HEK293 (cell line): ENCODE data around the gene XYLB.
"Not testable (repeated sequence)": the region's sequence is repeated elsewhere in the genome, so short reads cannot be mapped to it uniquely, and the experiment has no call there.

ENCODE experiments used
- CTCF ChIA-PET: fragments of 350-600 bp; formaldehyde crosslinking; extraction: SDS; loops from one replicate; lab custom pipeline; 2021; ENCODE audit warnings: antibody characterized with exemption; lab: Yijun Ruan, JAX
- POLR2A ChIA-PET: fragments of 300-600 bp; formaldehyde crosslinking; extraction: SDS; loops from one replicate; lab custom pipeline; 2020; ENCODE audit warnings: antibody characterized with exemption, inconsistent platforms; lab: Yijun Ruan, JAX
- H3K27ac ChIP-seq: fragments of 200-500 bp; sonication (Bioruptor generic); 2 replicates; pipeline ENCODE4 v1.5.1; 2014; ENCODE audit warnings: low read depth, low read length, control low read depth, inconsistent platforms; ENCODE audit errors: extremely low read depth
- H3K36me3 ChIP-seq, 2 experiments: fragments of 200-500 bp in 1 of 2; sonication (Bioruptor generic) in 1 of 2; 1 replicate in 1 of 2; 2 replicates in 1 of 2; pipeline ENCODE4 v1.5.1; 2014 to 2017; ENCODE audit warnings: inconsistent platforms in 2 of 2, low read length in 2 of 2; ENCODE audit not compliant: control insufficient read depth in 2 of 2, insufficient read depth in 1 of 2
- H3K4me1 ChIP-seq: fragments of 200-500 bp; sonication (Bioruptor generic); 2 replicates; pipeline ENCODE4 v1.5.1; 2014; ENCODE audit warnings: mild to moderate bottlenecking, low read length, inconsistent platforms; ENCODE audit not compliant: control insufficient read depth, insufficient read depth
- H3K4me3 ChIP-seq: 2 replicates; pipeline ENCODE4 v1.5.1; 2011; ENCODE audit warnings: low read depth, mild to moderate bottlenecking, control low read depth, low read length, moderate library complexity
- H3K9me3 ChIP-seq: fragments of 200-500 bp; sonication (Bioruptor generic); 2 replicates; pipeline ENCODE4 v1.5.1; 2014; ENCODE audit warnings: low read depth, low read length, inconsistent platforms; ENCODE audit not compliant: control insufficient read depth, insufficient read depth
- BCL11B ChIP-seq: fragments of 450-650 bp; formaldehyde crosslinking; IDR thresholded peaks from 2 replicates; pipeline ENCODE4 v1.5.1; 2016; ENCODE audit warnings: low read depth, missing biosample characterization, missing genetic modification characterization
- CTCF ChIP-seq: fragments of 450-650 bp; formaldehyde crosslinking; IDR thresholded peaks from 2 replicates; pipeline ENCODE4 v1.5.1; 2016; ENCODE audit warnings: missing biosample characterization, missing genetic modification characterization
- SETDB1 ChIP-seq: IDR thresholded peaks from one replicate; pipeline ENCODE4 v1.6.1; 2017; ENCODE audit warnings: mild to moderate bottlenecking, low read length, moderate library complexity, mixed read lengths; ENCODE audit not compliant: insufficient read length
- TCF7L2 ChIP-seq: IDR thresholded peaks from 2 replicates; pipeline ENCODE4 v1.6.1; 2011; ENCODE audit warnings: low read depth, mild to moderate bottlenecking, inconsistent platforms, low read length, moderate library complexity, borderline replicate concordance
- ZNF19 ChIP-seq: fragments of 450-650 bp; formaldehyde crosslinking; IDR thresholded peaks from 2 replicates; pipeline ENCODE4; 2016; ENCODE audit warnings: missing biosample characterization, missing genetic modification characterization, low read depth
- ZNF585B ChIP-seq: fragments of 450-650 bp; formaldehyde crosslinking; IDR thresholded peaks from 2 replicates; pipeline ENCODE4 v1.5.1; 2016; ENCODE audit warnings: missing biosample characterization, missing genetic modification characterization
- ZNF600 ChIP-seq: fragments of 450-650 bp; formaldehyde crosslinking; IDR thresholded peaks from 2 replicates; pipeline ENCODE4 v1.5.1; 2016; ENCODE audit warnings: missing biosample characterization, missing genetic modification characterization
- ZNF626 ChIP-seq: fragments of 450-650 bp; sonication (Bioruptor Pico); formaldehyde crosslinking; IDR thresholded peaks from 2 replicates; pipeline ENCODE4 v1.5.1; 2018; ENCODE audit warnings: missing biosample characterization, missing genetic modification characterization, inconsistent platforms
- ZNF707 ChIP-seq: fragments of 450-650 bp; formaldehyde crosslinking; IDR thresholded peaks from 2 replicates; pipeline ENCODE4 v1.5.1; 2016; ENCODE audit warnings: missing biosample characterization, missing genetic modification characterization
- TF ChIP-seq, protein P1 (sequence below): fragments of 450-650 bp; formaldehyde crosslinking; IDR thresholded peaks from 2 replicates; pipeline ENCODE4 v1.5.1; 2016; ENCODE audit warnings: missing biosample characterization, missing genetic modification characterization

The XYLB gene

GRCh38 chr3:38421679-38422336 lies 75.2 kb downstream of the XYLB start (continued):
- no peak for TF ChIP-seq TCF7L2

DNA sequence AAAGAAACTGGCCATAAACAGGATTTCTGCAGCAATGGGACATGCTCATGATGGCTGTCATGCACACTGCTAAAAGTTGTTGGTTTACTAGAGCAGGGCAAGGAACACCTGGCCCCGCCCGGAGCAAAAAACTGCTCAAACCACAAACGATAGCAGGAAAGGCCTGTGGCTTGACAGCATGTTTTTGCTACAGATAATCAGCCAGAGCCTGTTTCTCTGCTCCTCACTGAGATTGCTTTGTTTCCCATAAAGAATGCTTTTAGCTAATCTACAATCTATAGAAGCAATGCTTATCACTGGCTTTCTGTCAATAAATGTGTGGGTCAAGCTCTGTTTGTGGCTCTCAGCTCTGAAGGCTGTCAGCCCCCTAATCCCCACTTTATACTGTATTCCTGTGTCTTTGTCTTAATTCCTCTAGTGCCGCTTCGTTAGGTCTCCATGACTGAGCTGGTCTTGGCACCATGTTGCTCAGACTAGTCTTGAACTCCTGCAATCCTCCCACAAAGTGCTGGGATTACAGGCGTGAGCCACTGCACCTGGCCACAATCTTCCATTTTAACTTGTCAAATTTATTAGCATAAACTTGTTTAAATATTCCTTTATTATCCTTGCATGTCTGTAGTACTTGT lies 80.3 kb downstream of the XYLB start:
- H3K27ac ChIP-seq, POLR2A ChIA-PET, CTCF ChIA-PET, H3K4me1 ChIP-seq, H3K4me3 ChIP-seq, H3K9me3 ChIP-seq, H3K36me3 ChIP-seq: not testable (repeated sequence)

GRCh38 chr3:38432871-38433658 lies 86.5 kb downstream of the XYLB start:
- H3K27ac ChIP-seq, CTCF ChIA-PET, POLR2A ChIA-PET, H3K36me3 ChIP-seq, H3K4me1 ChIP-seq, H3K4me3 ChIP-seq, H3K9me3 ChIP-seq: not testable (repeated sequence)
- peak; percentile 88 for TF ChIP-seq SETDB1
- 0 out of 2 replicates have a peak, but pooled peaks have one; percentile 34 for TF ChIP-seq ZNF626 (tag by site-specific recombination)
- TF ChIP-seq ZNF585B (tag by site-specific recombination), result peak; percentile 89

DNA sequence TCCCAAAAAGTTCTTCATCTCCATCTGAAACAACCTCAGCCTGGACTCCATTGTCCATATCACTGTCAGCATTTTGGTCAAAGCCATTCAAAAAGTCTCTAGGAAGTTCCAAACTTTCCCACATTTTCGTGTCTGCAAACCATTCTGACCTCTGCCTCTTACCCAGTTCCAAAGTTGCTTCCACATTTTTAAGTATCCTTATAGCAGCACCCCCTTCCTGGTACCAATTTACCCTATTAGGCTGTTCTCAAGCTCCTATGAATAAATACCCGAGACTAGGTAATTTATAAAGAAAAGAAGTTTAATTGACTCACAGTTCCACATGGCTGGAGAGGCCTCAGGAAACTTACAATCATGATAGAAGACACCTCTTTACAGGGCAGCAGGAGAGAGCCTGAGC lies 87.1 kb downstream of the XYLB start:
- H3K36me3 ChIP-seq, H3K27ac ChIP-seq, H3K4me1 ChIP-seq, POLR2A ChIA-PET, H3K4me3 ChIP-seq, CTCF ChIA-PET, H3K9me3 ChIP-seq: not testable (repeated sequence)
- TF ChIP-seq ZNF707, result 0 out of 2 replicates have a peak, but pooled peaks have one; percentile 29

DNA sequence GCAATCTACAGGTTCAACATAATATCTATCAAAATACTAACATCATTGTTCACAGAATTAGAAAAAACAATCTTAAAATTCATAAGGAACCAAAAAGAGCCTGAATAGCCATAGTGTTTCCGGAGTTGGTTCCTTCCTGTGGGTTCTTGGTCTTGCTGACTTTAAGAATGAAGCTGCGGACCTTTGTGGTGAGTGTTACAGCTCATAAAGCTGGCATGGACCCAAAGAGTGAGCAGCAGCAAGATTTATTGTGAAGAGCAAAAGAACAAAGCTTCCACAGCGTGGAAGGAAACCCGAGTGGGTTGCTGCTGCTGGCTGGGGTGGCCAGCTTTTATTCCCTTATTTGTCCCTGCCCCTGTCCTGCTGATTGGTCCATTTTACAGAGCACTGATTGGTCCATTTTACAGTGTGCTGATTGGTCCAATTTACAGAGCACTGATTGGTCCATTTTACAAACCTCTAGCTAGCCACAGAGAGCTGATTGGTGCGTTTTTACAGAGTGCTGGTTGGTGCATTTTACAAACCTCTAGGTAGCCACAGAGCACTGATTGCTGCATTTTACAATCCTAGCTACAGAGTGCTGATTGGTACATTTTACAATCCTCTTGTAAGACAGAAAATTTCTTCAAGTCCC lies 92.0 kb downstream of the XYLB start:
- CTCF ChIA-PET, H3K36me3 ChIP-seq, H3K27ac ChIP-seq, H3K4me3 ChIP-seq, H3K4me1 ChIP-seq, POLR2A ChIA-PET, H3K9me3 ChIP-seq: not testable (repeated sequence)

DNA sequence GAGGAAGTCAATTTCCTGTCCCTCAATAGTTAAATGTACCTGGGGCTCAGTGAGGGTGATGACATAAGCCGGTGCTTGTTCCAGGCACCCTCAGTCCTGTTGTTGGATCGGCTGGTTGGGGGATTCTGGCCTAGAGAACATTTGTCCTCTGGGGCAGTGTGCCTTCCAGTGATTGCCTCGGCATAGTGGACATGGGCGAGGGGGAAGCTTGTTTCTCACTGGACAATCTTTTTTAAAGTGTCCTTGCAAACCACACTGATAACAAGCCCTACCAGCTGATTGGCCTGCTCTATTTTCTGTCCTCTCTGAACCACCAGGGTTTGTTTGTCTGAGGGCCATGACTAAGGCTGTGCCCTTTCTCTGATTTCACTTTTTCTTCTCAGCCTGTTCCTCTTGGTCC lies 96.6 kb downstream of the XYLB start:
- H3K4me3 ChIP-seq, H3K4me1 ChIP-seq, H3K27ac ChIP-seq, H3K9me3 ChIP-seq, POLR2A ChIA-PET, CTCF ChIA-PET, H3K36me3 ChIP-seq: not testable (repeated sequence)

DNA sequence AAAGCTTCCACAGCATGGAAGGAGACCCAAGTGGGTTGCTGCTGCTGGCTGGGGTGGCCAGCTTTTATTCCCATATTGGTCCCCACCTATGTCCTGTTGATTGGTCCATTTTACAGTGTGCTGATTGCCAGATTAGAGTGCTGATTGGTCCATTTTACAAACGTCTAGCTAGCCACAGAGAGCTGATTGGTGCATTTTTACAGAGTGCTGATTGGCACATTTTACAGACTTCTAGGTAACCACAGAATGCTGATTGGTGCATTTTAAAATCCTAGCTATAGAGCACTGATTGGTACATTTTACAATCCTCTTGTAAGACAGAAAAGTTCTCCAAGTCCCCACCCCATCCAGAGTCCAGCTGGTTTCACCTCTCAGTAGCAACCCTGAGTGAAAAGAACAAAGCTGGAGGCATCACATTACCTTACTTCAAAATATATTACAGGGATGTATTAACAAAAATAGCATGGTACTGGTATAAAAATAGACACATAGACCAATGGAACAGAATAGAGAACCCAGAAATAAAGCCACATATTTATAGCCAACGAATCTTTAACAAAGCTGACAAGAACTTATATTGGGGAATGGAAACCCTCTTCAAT lies 99.6 kb downstream of the XYLB start:
- Histone ChIP-seq H3K4me3 (no peak overlapping the region), H3K27ac (no peak overlapping the region), H3K36me3 (no peaks in the 10 kb centered on the region), H3K4me1 (no peaks in the 10 kb centered on the region), H3K9me3 (no peaks in the 10 kb centered on the region)
- ChIA-PET CTCF (interaction anchor here (1.2 kb wide), 1 partner anchor 200 kb away, joined by 4 read pairs; no protein-coding TSS in a partner anchor), POLR2A (no interaction called here)
- TF ChIP-seq ZNF19 (tag by site-specific recombination) (no peak), ZNF585B (tag by site-specific recombination) (no peak), ZNF600 (tag by site-specific recombination) (no peak), ZNF707 (no peak), BCL11B (no peak), CTCF (tag by site-specific recombination) (no peak)
- TF ChIP-seq, protein P1, sequence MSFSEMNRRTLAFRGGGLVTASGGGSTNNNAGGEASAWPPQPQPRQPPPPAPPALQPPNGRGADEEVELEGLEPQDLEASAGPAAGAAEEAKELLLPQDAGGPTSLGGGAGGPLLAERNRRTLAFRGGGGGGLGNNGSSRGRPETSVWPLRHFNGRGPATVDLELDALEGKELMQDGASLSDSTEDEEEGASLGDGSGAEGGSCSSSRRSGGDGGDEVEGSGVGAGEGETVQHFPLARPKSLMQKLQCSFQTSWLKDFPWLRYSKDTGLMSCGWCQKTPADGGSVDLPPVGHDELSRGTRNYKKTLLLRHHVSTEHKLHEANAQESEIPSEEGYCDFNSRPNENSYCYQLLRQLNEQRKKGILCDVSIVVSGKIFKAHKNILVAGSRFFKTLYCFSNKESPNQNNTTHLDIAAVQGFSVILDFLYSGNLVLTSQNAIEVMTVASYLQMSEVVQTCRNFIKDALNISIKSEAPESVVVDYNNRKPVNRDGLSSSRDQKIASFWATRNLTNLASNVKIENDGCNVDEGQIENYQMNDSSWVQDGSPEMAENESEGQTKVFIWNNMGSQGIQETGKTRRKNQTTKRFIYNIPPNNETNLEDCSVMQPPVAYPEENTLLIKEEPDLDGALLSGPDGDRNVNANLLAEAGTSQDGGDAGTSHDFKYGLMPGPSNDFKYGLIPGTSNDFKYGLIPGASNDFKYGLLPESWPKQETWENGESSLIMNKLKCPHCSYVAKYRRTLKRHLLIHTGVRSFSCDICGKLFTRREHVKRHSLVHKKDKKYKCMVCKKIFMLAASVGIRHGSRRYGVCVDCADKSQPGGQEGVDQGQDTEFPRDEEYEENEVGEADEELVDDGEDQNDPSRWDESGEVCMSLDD (tag by site-specific recombination), result no peak
